ENCODE measurements around the gene KRTAP12-1. TPM values are rescaled to one million over a fixed set of nuclear protein-coding genes. Genes with fewer than 3 reads are reported as not detected.
"Not testable (repeated sequence)": the region's sequence is repeated elsewhere in the genome, so short reads cannot be mapped to it uniquely, and the experiment has no call there.

Gene KRTAP12-1
- total and polyA plus RNA-seq, 9 of the 15 experiments (the other 6 are each of a cell fraction or from before 2014, with no cell fraction given), result not detected

GRCh38 chr21:44639331-44639655, 42.7 kb downstream of the KRTAP12-1 start:
- no TSS peak for BruUV-seq (replicated peaks)
- POLR2A ChIA-PET, result interaction anchor here (0.6 kb wide), 1 partner anchor 28 kb away, joined by 3 read pairs; no protein-coding TSS in a partner anchor
- in situ Hi-C loops (cut with MboI), result no loop called here

DNA sequence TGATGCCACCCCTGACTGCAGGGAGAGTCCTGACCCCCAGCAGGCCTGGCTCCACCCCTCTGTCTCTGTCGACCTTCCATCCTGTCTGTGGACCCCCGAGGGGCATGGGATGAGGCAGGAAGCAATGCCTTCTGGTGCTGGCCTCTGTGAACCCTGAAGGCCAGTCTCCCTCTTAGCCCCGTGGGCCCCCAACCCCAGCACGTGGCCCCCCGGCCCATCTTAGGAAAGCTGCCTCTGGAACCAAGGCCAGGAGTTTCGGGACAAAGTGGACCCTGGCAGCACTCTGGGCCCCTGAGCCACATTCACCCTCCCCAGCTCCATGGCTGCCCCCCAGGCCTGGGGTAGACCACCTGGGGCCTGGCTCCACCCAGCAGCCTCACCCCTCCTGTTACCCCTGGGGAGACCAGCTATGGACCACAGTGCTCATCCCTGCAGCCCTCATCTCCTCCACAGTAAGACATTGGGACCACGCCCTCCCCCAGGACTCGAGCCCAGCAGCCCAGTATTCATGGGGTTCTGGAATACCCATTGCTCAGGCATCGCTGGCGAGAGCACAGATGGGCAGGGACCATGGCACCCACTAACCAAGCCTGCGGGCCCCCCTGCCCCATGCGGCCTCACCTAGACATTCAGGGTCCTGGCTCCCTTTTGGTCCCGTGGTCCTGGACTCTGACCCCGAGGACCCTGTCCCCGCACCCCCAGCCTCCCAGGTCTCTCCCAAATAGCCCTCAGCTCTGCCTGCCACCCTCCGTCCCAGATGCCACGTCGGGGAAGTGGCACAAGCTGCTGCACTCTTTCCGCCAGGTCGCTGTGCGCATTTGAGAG, 43.2 kb downstream of the KRTAP12-1 start:
- 14% methylated on average over 14 of the region's 21 CpGs for WGBS (ENCODE audit: insufficient coverage, low coverage, missing lambda C conversion rate)
- H3K27ac ChIP-seq (ENCODE audit: extremely low read depth, low read depth, low read length); H3K9ac ChIP-seq (ENCODE audit: insufficient read depth in 1 of 2, low read depth in 2 of 2, low read length in 2 of 2); H3K9me3 ChIP-seq (replicated peaks; ENCODE audit: control insufficient read depth, insufficient read depth, low read depth, low read length); H3K4me1 ChIP-seq (replicated peaks in 1 of 2; ENCODE audit: control insufficient read depth in 2 of 2, insufficient read depth in 2 of 2, low read length in 2 of 2); BruUV-seq (replicated peaks); H3K79me2 ChIP-seq (ENCODE audit: control insufficient read depth, insufficient read depth, low read length); FAIRE-seq; H3K4me3 ChIP-seq; H4K20me1 ChIP-seq (replicated peaks; ENCODE audit: control insufficient read depth, insufficient read depth, low read length); ATAC-seq; H3K4me2 ChIP-seq (ENCODE audit: insufficient read depth, low read length); H3K27me3 ChIP-seq (ENCODE audit: control insufficient read depth in 2 of 2, insufficient read depth in 2 of 2, low read length in 2 of 2); H3K36me3 ChIP-seq (ENCODE audit: control insufficient read depth, insufficient read depth, low read length); intact Hi-C loops (cut with micrococcal nuclease); H3K9me1 ChIP-seq (ENCODE audit: control insufficient read depth, insufficient read depth, low read length); H2AFZ ChIP-seq (ENCODE audit: low read depth, low read length); in situ Hi-C loops (cut with MboI); DNase-seq (ENCODE audit: extremely low read depth in 1 of 4, low spot score in 3 of 4): not testable (repeated sequence)
- ChIA-PET CTCF (ENCODE audit: low intra/inter-chr PET ratio) (interaction anchor here (0.6 kb wide), 1 partner anchor 104 kb away, joined by 3 read pairs; no protein-coding TSS in a partner anchor), POLR2A (interaction anchor here (0.6 to 1.0 kb wide), 2 partner anchors 16 to 27 kb away, joined by 3 read pairs; no protein-coding TSS in a partner anchor)

More at GRCh38 chr21:44639331-44639655, 42.7 kb downstream of the KRTAP12-1 start:
- Histone ChIP-seq H3K4me1 (replicated peaks in 1 of 2; ENCODE audit: control insufficient read depth in 2 of 2, insufficient read depth in 2 of 2, low read length in 2 of 2) (peaks cover 0 to 3% of the 10 kb centered on the region in 2 experiments; a peak in 2 of 5 replicates), H3K79me2 (ENCODE audit: control insufficient read depth, insufficient read depth, low read length) (no peaks in the 10 kb centered on the region), H3K27me3 (ENCODE audit: control insufficient read depth in 2 of 2, insufficient read depth in 2 of 2, low read length in 2 of 2) (peaks cover 0 to 6% of the 10 kb centered on the region in 2 experiments; a peak in 2 of 5 replicates), H3K4me3 (no peak overlapping the region), H3K4me2 (ENCODE audit: insufficient read depth, low read length) (no peak overlapping the region), H4K20me1 (replicated peaks; ENCODE audit: control insufficient read depth, insufficient read depth, low read length) (no peaks in the 10 kb centered on the region), H3K36me3 (ENCODE audit: control insufficient read depth, insufficient read depth, low read length) (no peaks in the 10 kb centered on the region), H3K9me1 (ENCODE audit: control insufficient read depth, insufficient read depth, low read length) (no peaks in the 10 kb centered on the region), H3K9me3 (replicated peaks; ENCODE audit: control insufficient read depth, insufficient read depth, low read depth, low read length) (peaks cover 2% of the 10 kb centered on the region), H3K27ac (ENCODE audit: extremely low read depth, low read depth, low read length) (no peak overlapping the region), H2AFZ (ENCODE audit: low read depth, low read length) (no peak overlapping the region), H3K9ac (ENCODE audit: insufficient read depth in 1 of 2, low read depth in 2 of 2, low read length in 2 of 2) (no peak overlapping the region)
- intact Hi-C loops (cut with micrococcal nuclease), result no loop called here
- FAIRE-seq (no peak), ATAC-seq (no peak), DNase-seq (ENCODE audit: extremely low read depth in 1 of 4, low spot score in 3 of 4) (no peak)
- CTCF ChIA-PET (ENCODE audit: low intra/inter-chr PET ratio), result no interaction called here
- TF ChIP-seq PHF21A (IDR thresholded peaks at IDR 0.05; ENCODE audit: borderline replicate concordance, low read depth) (no peak), HDAC8 (tag; IDR thresholded peaks at IDR 0.05) (no peak), FOXJ2 (tag; IDR thresholded peaks at IDR 0.05) (no peak), RBM14 (IDR thresholded peaks at IDR 0.05; ENCODE audit: borderline replicate concordance, insufficient read depth, low read depth, low read length) (no peak), IRF1 (CRISPR knock-in tag; IDR thresholded peaks at IDR 0.05; ENCODE audit: borderline replicate concordance) (no peak), ASH1L (IDR thresholded peaks at IDR 0.05; ENCODE audit: borderline replicate concordance, low read depth, partially characterized antibody) (no peak)
- TF ChIP-seq, protein P1, sequence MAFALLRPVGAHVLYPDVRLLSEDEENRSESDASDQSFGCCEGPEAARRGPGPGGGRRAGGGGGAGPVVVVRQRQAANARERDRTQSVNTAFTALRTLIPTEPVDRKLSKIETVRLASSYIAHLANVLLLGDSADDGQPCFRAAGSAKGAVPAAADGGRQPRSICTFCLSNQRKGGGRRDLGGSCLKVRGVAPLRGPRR (CRISPR knock-in tag; IDR thresholded peaks at IDR 0.05), result no peak
- WGBS (ENCODE audit: insufficient coverage, low coverage, missing lambda C conversion rate), result 12% methylated on average over 12 of the region's 12 CpGs
